HG02759 (cell line): Measurements from ENCODE around the gene LSM7.

Experiments used
- ATAC-seq: cut with Tn5 transposase; IDR thresholded peaks from one replicate; pipeline ENCODE4 v1.9.1; 2021; ENCODE audit warnings: mild to moderate bottlenecking, moderate library complexity; ENCODE audit not compliant: unreplicated experiment

LSM7 gene

DNA sequence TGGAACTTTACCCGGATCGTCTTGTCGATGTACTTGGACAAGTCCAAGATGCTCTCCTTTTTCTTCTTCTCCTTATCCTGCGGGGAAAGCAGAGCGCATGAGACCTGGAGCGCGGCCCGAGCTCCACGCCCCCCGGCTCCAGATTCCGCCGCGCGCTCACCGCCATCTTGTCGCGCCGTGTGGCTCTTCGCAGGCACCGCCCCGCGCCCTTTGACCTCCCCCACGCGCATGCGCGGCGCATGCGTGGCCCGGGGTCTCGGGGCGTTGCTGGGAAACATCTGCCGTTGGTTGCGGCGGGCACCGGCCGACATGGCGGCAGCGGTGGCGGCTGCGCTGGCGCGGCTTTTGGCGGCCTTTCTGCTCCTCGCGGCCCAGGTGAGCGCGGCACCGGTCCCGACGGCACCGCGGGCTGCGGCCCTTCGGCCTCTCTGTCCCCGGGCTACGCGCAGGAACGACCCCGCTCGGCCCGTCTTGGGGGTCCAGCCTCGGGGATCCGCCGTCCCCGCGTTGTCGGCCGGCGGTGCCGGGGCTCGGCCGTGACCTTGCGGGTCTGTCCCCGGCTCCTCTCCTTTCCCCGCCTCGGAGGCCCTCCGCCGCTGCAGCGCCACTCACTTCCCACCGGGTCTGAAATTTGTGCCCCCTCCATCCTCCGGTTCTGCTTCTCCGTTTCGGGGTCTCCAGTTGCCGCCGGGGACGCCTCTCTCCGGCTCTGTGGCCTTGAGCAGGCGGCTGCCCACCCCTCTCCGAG, at the start of gene LSM7, which contains the start of gene SPPL2B:
Gene LSM7, minus strand, starts transcription at position 186 of the 748 bp plus-strand sequence. Its CDS starts 20 bp downstream, at position 166.
Gene SPPL2B, plus strand, starts transcription at position 284 of the 748 bp plus-strand sequence. Its CDS starts 26 bp downstream, at position 310.
- peak; percentile 80 for ATAC-seq

DNA sequence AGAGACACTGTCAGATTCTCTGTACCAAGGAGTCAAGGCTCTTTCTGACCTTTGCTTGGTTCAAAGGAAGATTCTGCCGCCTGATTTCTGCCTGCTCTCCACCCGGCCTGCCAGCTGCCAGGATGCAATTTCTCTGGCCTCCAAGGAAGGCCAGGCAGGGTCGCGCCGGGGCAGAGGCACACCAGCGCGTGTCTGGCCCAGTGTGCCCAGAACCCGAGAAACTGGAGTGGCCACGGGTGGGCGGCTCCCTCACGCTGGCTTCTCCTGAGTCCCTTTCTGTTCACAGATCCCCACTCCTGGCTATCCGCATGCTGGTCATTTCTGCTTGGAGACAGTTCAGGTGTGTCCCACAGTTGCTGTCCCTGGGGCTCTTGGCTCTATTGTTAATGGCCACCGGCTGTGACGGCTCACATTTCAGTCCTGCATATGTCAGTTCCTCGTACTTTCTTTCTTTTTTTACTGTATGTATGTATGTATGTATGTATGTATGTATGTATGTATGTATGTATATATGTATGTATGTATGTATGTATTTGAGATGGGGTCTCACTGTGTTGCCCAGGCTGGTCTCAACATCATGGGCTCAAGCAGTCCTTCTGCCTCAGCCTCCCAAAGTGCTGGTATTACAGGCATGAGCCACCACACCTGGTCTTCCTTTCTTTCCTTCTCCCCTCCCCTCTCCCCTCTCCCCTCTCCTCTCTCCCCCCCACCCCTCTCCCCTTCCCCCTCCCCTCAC, 48.6 kb upstream of the LSM7 start:
- no peak for ATAC-seq

DNA sequence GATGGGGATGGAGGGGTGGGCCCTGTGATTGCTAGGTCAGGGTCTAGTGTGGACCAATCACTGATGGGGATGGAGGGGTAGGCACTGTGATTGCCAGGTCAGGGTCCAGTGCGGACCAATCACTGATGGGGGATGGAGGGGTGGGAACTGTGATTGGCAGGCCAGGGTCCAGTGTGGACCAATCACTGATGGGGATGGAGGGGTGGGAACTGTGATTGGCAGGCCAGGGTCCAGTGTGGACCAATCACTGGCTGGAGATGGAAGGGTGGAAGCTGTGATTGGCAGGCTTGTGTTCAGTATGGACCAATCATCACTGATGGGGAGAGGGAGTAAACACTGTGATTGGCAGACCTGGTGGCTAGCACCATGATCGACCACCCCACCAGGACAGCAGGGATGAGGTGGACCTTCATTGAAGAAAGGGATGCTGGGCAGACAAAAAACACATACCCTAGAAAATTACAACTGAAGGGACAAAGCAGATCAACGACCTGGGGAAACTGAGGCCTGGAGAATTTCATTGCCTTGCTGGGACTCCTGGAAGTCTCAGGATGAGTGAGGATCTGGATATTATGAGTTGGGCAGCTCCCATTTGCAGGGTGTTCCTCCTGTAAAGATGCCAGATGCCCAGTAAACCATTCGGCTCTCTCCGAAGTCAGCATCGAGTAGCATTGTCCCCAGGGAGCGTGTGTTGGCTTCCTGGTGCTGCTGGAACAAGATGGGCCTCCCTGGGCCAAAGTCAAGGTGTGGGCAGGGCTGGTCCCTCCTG, 47.2 kb upstream of the LSM7 start:
- no peak for ATAC-seq

DNA sequence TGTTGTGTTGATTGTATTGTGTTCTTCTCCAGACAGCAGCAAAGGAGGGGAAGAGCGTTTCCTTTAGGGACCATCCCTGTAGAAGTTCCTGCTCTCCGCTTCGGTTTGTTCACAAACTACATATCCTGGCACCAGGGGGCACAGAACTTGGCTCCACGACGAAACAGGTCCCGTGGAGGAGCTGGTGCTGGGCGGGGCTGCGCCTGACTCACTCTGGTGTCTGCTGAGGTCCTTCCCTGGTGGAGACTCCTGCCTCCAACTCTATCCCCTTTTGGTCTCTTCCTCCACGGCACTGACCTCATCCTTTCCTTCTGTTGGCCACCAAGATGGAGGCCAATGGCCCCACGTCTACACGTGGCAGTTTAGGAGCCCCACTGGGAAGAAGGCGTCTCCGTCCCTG, 46.4 kb upstream of the LSM7 start:
- ATAC-seq, result no peak

DNA sequence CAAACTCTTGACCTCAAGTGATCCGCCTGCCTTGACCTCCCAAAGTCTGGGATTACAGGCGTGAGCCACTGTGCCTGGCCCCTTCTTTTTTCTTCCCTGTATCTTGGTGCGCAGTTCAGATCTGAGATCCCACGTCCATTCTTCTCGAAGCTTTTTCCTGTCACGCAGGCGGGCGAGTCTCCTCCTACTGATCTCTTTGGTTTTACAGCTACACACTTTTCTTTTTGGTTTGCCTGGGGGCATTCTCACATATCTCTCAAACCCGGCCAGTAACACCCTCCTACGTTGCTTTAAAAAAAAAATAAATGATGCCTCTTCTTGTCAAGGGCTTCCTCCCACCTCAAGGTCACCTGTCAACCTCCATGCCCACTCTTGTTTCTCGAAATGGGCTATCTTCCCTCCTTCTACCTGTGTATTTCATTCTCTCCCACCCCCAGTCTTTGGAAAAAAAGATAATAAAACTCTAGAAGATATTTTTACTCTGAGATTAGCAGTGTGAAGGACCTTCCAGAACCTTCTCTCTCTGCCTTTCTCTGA, 43.8 kb upstream of the LSM7 start:
- ATAC-seq, result no peak

DNA sequence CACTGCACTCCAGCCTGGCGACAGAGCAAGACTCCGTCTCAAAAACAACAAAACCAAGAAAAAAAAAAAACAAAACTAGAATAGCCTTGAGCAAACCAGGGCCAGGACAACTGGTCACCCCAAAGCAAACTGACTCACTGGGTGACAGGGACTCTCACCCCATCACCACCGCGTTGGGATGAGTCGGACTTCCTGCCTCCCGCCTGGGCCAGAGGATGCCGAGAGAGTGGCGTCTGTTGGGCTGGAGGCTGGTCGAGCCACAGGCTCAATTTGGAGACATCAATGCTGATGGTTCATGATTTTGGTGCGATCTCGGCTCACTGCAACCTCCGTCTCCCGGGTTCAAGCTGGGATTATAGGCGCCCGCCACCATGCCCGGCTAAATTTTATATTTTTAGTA, 43.3 kb upstream of the LSM7 start:
- no peak for ATAC-seq

DNA sequence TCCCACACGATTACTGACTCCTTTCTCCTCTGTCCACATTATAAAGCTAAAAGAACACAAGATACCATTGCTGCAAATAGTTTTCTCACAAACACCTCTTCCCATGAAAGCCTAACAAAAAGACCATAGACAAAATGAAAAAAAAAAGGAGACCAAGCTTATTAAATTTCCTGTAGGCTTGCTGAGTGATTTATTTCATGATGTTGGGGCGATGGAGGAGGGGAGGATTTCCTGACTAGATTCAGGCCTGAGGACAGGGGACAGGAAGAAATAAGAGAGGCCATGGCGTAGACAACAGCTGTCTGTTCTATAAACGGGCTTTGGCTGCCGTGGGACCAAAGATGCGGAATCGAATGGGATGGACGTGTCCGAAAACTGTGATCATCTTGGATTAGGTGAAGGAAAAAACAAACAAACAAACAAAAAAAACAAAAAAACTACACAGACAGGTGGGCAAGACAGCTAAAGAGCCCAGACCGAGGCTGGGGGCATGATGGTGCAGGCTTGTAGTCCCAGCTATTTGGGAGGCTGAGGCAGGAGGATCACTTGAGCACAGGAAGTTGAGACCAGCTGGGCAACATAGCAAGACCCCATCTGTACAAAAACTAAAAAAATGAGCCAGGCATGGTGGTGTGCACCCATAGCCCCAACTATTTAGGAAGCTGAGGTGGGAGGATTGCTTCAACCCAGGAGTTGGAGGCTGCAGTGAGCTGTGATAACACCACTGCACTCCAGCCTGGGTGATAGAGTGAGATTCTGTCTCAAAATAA, 37.0 kb upstream of the LSM7 start:
- no peak for ATAC-seq

DNA sequence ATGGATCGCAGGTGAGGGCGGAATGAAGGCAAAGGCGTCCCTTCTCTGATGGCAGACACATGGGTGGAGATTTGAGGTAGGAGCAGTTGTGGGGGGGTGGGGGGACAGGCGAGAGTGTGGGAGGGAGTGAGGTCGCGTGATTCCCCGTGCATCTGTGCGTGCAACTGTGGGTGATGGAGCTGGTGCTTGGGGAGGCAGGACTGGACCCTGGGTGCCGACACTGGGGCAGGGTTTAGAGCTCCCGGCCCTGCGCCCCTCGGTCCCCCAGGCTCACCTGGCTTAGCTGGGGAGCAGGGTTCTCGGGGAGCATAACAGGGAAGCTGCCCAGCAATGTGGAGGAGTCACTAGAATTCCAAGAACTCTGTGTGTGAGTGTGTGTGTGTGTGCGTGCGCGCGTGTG, 35.0 kb upstream of the LSM7 start:
- no peak for ATAC-seq

DNA sequence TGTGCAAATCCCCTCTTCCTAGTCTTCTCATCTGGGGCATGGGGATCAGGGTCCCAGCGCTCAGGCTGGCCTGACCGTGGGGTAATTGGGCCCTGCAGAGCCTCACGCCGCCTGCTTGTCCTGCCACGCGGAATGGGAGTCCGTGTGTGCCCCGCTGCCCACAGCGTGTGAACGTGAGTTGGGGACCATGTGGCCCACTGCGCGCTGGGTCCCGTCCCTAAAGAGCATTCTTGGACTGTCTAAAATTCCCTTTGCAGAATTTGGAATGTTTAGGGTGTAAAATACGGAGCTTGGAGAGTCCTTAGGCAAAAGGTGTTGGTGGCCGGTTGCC, 34.5 kb upstream of the LSM7 start:
- ATAC-seq, result no peak

DNA sequence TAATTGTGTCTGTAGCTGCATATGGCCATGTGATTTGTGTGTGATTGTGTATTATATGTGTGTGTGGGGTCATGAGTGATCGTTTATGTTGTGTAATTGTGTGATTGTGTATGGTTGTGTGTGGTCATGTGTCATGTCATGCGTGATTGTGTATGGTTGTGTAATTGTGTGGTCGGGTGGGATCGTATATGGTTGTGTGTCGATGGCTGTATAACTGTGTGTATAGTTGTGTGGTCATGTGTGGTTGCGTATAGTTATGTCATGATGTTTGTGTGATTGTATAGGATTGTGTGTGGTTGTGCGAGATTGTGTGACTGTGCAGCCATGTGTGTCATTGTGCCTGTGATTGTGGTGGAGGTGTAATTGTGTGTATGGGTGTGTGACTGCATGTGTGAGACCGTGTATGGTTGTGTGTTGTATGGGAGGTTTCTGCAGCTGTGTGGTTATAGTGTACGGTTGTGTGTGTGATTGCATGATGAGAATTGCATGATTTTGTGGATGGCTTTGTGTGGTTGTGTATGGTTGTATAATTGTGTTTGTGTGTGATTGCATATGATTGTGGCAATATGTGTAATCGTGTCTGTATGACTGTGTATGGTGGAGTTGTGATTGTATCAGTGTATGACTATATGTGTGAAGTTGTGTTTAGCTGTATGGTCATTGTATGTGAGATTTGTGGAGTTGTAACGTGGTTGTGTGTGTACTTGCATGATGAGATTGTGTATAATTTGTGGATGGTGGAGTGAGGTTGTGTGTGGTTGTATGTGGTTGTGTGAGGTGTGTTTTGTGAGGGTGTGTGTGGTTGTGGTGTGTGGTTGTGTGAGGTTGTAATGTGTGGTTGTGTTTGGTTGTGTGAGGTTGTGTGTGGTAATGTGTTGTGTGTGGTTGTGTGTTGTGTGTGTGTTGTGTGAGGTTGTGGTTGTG, 33.9 kb upstream of the LSM7 start:
- no peak for ATAC-seq

DNA sequence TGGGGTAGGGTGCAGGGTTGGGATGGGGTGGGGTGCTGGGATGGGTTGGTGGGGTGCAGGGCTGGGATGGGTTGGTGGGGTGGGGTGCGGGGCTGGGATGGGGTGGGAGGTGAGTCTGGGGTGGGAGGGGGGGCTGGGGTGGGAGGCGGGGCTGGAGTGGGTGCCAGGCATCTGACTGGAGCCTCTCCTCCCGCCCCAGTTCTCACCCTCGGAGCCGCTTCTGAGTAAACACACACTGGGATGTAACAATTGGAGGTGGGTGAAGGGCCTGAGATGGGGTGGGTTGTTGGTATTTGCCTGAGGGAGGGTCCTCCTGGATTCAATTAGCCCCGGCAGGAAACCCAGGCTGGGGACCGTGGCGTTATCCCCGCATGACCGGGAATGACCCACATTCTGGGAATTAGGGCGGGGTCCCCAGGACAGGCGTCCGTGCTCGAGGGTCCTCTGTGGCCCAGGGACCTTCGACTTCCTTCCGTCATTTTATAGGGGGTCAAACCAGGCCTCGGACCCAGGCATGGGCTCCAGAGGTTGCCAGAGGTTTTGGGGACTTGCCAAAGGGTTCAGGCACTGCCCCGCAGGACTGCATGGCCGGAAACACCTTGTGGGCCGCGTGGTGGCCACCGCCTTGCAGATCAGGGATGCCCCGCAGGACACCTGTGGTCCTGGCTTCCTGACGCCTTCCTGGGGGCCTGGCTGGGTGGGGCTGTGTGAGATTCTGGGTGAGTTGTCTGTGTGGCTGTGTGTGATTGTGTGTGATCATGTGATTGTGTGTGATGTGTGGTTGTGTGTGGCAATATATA, 33.1 kb upstream of the LSM7 start:
- no peak for ATAC-seq

DNA sequence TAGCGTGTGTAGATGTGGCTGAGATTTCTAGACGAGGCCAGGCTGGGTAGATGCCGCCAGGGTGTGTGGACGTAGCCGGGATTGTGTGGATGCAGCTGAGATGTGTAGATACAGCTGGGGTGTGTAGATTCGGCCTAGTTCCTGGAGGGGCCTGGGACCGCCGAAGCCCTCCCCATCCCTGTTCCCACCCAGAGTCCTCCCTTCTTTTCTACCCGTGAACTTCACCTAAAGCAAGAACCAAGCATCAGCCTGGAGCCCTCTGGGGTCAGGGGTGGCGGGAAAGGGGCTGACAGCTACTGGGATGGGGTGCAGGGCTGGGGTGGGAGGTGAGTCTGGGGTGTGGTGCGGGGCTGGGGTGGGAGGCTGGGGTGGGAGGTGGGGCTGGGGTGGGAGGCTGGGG, 32.4 kb upstream of the LSM7 start:
- ATAC-seq, result no peak

DNA sequence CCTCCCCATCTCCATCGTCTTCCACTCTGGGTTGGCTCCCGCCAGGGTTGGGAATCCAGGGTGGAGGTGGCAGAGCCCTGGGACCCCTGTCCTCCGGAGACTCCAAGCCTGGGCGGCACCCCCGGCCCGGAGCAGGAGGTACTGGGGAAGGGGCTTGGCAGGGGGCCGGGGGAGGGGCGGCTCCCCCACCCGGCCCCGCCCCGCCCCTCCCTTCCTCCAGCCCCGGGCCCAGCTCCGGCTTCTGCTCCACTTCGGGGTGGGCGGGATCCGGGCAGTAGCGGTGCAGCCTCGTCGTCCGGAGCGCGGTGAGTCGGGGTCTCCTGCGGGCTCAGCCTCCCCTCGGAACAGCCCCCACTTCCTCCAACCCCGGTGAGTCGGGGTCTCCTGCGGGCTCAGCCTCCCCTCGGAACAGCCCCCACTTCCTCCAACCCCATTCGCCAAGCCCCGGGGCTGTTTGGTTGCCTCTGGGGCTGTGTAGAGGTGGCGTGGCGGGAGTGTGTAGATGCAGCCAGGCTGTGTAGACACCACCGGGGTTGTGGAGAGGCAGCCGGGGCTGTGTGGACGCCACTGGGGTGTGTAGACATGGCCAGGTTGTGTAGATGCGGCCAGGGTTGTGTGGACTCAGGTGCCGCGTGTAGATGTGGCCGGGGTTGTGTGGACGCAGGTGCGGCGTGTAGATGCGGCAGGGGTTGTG, 31.8 kb upstream of the LSM7 start, which contains the start of gene TMPRSS9:
Gene TMPRSS9, plus strand, starts transcription at position 274 of the 694 bp plus-strand sequence. CDS start 29,521 bp downstream, outside the sequence.
- ATAC-seq, result no peak

DNA sequence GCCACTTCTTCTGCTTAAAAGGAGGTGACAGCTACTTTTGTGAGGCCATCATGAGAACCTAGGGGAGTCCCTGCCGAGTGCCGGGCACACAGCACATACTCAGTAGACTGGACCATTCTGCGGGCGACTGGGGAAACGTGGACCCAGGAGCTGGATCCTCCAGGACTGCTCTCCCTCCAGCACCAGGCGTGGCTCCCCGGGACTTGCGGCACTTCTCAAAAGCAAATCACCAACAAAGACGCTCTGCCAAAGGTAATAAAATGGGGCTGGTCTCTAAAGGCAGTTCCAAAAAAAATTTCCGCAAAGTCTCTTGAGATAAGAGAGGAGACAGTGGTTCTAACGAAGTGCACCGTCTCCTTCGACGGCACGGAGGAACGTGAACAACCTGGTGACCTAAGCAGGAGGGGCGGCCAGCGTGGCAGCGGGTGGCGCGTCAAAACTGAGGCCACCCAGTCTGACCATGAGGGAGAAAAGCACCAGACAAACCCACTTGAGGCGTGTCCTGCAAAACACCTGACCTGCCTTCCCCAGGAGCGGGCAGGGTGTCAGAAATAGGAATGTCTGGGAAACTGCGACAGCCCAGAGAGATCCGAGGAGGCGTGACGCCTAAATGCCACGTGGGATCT, 30.3 kb upstream of the LSM7 start:
- ATAC-seq, result no peak

DNA sequence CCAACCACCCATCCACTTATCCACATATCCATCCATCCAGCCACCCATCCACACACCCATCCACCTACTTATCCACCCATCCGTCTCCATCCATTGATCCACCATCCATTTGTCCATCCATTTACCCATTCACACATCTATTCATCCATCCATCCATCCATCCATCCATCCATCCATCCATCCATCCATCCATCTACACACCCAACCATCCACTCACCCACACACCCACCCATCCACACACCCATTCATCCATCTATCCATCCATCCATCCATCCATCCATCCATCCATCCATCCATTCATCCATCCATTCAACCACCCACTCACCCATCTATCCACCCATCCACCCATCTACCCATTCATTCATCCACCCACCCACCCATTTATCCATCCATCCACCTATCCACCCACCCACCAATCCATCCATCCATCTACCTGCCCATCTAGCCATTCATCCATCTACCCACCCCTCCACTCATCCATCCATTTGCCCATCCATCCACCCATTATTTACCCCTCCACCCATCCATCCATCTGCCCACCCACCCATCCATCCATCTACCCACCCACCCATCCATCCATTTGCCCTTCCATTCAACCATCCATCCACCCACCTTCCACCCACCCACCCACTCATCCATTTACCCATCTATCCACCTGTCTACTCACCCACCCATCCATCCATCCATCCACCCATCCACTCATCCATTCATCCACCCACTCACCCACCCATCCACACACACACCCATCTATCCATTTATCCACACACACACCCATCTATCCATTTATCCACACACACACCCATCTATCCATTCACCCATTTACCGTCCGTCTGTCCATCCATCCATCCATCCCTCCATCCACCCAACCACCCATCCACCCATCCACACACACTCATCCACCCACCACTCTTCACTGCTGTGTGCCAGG, 29.2 kb upstream of the LSM7 start:
- no peak for ATAC-seq

DNA sequence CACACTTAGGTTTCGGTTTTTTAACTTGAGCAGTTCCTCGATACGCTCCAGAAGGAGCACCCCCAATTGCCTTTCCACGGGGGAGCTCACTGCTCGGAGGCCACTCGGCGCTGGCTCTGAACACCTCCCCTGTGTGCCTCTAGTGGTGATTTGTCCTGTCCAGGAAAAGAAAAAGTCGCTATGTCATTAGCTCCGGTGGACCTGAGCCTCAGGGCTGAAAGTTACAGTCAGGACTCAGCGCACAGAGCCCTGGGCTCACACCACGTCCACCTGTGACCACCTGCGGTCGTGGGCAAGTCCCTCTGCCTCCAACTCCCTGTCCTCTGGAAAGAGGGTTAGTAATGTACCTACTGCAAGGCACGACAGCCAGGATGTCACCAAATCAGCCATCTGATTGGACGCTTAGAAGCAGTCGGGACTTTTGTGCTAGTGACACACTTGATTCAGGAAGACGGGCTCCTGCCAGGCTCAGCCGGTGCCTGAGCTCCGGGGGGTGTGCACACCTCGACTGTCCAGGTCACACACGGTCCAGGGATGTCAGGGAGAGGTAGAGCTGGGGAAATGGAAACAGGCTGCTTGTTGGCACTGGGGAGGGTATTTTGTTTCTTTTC, 27.8 kb upstream of the LSM7 start:
- ATAC-seq, result no peak
